Measurements from ENCODE around the gene BPIFB4.
"Not testable (repeated sequence)": the region's sequence is repeated elsewhere in the genome, so short reads cannot be mapped to it uniquely, and the experiment has no call there.

The BPIFB4 gene

DNA sequence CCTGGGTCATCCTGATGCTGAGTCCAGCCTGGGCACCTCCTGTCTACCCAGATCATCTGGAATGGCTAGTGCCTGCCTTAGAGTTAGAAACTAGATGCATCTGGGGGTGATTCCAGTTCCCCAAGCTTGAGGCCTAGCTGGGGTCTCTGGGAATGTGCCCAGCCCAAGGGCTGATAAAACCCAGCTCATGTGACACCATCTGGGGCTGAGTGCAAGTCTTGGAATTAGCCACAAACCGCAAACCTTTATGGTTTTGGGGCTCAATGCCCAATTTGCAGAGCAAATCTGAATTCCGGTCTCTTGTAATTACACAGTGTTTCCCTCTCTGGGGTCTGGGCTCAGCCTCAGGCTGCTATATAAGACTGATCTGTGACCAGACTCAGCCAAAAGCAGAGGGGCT lies at the start of gene BPIFB4:
BPIFB4 (plus strand) TSS at position 385 of the 400 bp plus-strand sequence. CDS start 1,884 bp downstream, outside the sequence.
- in situ Hi-C loops (cut with HindIII; ENCODE audit: low sequenced_read_pairs): no loop called here

GRCh38 chr20:33030076-33030475 lies 49.4 kb upstream of the BPIFB4 start:
- in situ Hi-C loops (cut with HindIII; ENCODE audit: low sequenced_read_pairs): no loop called here

- in situ Hi-C loops (cut with HindIII; ENCODE audit: low sequenced_read_pairs): no loop called here
Measured at GRCh38 chr20:33030569-33030968, 48.9 kb upstream of the BPIFB4 start.

DNA sequence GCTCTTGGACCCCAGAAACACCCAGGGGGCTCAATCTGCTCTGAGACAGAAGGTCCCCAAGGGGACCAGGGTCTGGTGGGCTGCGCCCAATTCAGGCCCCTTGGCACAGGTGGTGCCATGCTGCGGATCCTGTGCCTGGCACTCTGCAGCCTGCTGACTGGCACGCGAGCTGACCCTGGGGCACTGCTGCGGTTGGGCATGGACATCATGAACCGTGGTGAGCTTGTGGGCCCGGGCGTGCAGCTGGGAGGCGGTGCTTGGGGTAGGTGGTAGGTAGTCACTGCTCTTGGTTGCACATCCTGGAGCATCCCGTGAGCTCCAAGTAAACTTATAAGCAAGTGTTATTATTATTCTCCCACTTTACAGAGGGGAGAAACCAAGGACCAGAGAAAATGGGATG lies 47.9 kb upstream of the BPIFB4 start, which contains the start of gene BPIFB6:
BPIFB6 (plus strand) TSS at position 118 of the 400 bp plus-strand sequence; CDS start at position 118, 0 bp downstream.
- in situ Hi-C loops (cut with HindIII; ENCODE audit: low sequenced_read_pairs): no loop called here

- in situ Hi-C loops (cut with HindIII; ENCODE audit: low sequenced_read_pairs): no loop called here
Measured at GRCh38 chr20:33032555-33032954, 46.9 kb upstream of the BPIFB4 start.

- in situ Hi-C loops (cut with HindIII; ENCODE audit: low sequenced_read_pairs): no loop called here
Measured at GRCh38 chr20:33033381-33033780, 46.1 kb upstream of the BPIFB4 start.

GRCh38 chr20:33034115-33034514 lies 45.3 kb upstream of the BPIFB4 start:
- in situ Hi-C loops (cut with HindIII; ENCODE audit: low sequenced_read_pairs): no loop called here

DNA sequence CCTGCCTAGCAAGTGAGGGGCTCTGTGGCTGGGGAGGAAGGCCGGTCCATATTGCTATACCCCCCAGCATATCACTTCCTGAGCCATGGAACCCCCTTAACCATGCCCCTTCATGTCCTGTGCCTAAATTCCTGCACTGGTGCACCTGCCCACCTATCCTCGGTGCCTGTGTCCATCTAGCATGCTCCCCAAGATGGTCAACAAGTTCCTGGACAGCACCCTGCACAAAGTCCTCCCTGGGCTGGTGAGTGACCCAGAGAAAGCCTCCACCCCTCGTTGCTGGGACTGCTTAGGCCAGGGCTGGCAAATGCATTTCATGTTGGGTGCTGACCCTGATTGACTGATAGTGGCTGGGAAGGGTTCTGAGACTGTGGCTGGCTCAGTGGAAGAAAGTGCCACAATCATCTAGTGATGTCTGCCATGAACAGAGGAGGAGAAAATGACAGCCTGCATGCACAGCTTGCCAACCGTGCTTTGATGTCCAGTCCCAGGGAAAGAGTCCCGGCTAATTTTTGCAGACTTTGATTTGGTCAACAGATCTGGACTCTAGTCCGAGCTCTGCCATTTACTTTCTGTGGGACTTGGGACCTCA lies 44.4 kb upstream of the BPIFB4 start:
- in situ Hi-C loops (cut with HindIII; ENCODE audit: low sequenced_read_pairs): no loop called here

DNA sequence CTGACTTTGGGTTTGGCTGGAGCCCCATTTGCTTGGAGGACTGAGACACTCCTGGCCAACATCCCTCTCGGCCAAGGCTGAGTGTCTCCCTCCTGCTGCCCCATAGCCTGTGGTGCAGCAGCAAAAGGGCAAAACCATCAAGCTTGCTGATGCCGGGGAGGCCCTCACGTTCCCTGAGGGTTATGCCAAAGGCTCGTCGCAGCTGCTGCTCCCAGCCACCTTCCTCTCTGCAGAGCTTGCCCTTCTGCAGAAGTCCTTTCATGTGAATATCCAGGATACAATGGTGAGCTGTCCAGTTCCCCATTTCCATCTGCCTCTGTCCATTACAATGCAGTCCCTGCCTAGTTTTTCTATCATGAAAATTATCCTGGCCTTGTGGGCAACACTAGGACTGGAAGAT lies 42.0 kb upstream of the BPIFB4 start:
- in situ Hi-C loops (cut with HindIII; ENCODE audit: low sequenced_read_pairs): no loop called here

DNA sequence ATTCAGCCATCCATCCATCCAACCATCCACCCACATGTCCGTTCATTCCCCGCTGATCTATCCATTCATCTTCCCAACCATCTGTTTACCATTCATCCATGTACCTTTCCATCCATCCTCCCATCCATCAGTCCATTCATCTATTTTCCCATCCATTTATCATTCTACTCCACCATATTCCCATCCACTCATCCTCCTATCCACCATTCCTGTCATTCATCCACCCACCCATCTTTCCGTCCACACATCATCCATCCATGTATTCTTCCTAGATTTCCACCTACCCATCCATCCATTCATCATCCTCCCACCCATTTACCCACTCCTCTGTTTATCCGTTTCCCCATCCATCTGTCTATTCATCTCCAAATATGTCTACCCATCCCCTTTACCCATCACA lies 41.2 kb upstream of the BPIFB4 start:
- in situ Hi-C loops (cut with HindIII; ENCODE audit: low sequenced_read_pairs): no loop called here

DNA sequence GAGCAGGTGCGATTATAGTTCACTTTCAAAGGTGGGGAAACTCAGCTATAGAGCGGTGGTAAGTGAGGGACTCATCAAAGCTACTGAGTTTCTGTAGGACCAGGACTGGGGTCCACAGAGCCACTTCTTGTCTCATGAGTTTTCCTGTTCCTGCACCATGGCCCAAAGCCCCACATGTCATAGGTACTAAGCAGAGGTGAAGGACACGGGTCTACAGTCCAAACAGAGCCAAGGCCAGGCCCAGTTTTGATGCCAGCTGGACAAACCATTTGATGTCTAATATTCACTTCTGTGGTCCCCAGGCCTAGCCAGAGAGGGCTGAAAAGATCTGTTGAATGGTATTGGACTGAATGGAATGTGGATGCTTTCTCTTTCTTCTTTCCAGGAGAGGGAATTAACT lies 37.0 kb upstream of the BPIFB4 start:
- in situ Hi-C loops (cut with HindIII; ENCODE audit: low sequenced_read_pairs): no loop called here

DNA sequence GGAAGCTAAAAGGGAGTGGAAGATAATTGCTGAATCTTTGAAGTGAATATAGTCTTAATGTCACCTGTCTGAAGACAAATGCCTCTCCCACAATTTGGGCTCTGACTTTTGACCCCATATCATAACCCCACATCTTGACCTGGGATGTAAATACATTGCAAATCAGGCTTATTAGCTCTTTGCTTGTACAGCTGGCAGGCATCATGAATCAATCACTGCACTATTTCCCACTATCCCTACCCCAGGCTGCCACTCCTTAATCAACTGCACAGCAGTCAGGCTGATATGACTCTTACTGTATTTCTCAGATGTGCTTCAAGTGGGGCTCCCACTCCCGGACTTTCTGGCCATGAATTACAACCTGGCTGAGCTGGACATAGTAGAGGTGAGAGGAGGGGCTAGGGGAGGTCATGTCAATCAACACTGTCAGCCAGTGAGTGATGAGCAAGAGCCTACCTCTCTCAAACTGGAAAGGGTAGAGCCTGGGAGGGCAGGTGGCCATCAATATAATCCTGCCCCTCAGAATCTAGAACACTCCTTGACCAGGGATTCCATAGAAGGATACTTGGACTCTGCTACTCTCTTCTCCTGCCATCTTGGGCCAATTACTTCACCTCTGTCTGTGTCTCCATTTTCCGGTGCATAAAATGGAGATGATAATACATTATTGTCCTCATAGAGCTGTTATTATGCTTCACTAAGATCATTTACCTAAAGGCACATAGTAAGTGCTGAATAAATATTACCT lies 36.3 kb upstream of the BPIFB4 start:
- in situ Hi-C loops (cut with HindIII; ENCODE audit: low sequenced_read_pairs): no loop called here

GRCh38 chr20:33043731-33044181 lies 35.7 kb upstream of the BPIFB4 start:
- in situ Hi-C loops (cut with HindIII; ENCODE audit: low sequenced_read_pairs): no loop called here

- in situ Hi-C loops (cut with HindIII; ENCODE audit: low sequenced_read_pairs): not testable (repeated sequence)
Measured at GRCh38 chr20:33045129-33045721, 34.2 kb upstream of the BPIFB4 start.

GRCh38 chr20:33046412-33046811 lies 33.0 kb upstream of the BPIFB4 start:
- in situ Hi-C loops (cut with HindIII; ENCODE audit: low sequenced_read_pairs): no loop called here

GRCh38 chr20:33051333-33051732 lies 28.1 kb upstream of the BPIFB4 start:
- in situ Hi-C loops (cut with HindIII; ENCODE audit: low sequenced_read_pairs): no loop called here

GRCh38 chr20:33053291-33054106 lies 25.9 kb upstream of the BPIFB4 start, which contains the start of gene BPIFB3:
Gene BPIFB3, plus strand, starts transcription at chr20:33053903. Its CDS starts 1,533 bp downstream, at chr20:33055436.
- in situ Hi-C loops (cut with HindIII; ENCODE audit: low sequenced_read_pairs): no loop called here

DNA sequence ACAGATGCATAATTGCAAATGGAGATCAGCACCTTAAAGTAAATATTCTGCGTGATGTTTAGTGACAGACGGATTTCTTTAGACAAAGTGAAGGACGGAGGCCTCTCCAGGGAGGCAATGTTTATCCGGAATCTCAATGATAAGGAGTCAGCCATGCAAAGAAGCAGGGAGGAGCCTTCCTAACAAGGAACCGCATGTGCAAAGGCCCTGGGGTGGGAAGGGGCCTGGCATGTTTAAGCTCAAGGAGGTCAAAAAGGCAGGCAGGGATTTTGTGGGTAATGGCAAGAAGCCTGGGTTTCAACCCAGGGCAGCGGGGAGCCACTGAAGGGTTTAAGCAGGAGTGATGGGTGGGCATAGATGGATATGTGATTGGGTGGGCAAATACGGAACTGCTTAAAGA lies 25.1 kb upstream of the BPIFB4 start:
- in situ Hi-C loops (cut with HindIII; ENCODE audit: low sequenced_read_pairs): no loop called here

GRCh38 chr20:33054791-33055190 lies 24.7 kb upstream of the BPIFB4 start:
- in situ Hi-C loops (cut with HindIII; ENCODE audit: low sequenced_read_pairs): no loop called here

- in situ Hi-C loops (cut with HindIII; ENCODE audit: low sequenced_read_pairs): no loop called here
Measured at GRCh38 chr20:33059136-33059535, 20.3 kb upstream of the BPIFB4 start.

Measured in DLD1 (cell line).